Medulla oblongata (tissue), 1 donor: ENCODE measurements around the gene PEX11G.
"Not testable (repeated sequence)": the region's sequence is repeated elsewhere in the genome, so short reads cannot be mapped to it uniquely, and the experiment has no call there.

Experiments used
- DNase-seq: peaks from one replicate; pipeline ENCODE4 v3.0.0-alpha.2; 2015; ENCODE audit errors: extremely low spot score

The PEX11G gene

DNA sequence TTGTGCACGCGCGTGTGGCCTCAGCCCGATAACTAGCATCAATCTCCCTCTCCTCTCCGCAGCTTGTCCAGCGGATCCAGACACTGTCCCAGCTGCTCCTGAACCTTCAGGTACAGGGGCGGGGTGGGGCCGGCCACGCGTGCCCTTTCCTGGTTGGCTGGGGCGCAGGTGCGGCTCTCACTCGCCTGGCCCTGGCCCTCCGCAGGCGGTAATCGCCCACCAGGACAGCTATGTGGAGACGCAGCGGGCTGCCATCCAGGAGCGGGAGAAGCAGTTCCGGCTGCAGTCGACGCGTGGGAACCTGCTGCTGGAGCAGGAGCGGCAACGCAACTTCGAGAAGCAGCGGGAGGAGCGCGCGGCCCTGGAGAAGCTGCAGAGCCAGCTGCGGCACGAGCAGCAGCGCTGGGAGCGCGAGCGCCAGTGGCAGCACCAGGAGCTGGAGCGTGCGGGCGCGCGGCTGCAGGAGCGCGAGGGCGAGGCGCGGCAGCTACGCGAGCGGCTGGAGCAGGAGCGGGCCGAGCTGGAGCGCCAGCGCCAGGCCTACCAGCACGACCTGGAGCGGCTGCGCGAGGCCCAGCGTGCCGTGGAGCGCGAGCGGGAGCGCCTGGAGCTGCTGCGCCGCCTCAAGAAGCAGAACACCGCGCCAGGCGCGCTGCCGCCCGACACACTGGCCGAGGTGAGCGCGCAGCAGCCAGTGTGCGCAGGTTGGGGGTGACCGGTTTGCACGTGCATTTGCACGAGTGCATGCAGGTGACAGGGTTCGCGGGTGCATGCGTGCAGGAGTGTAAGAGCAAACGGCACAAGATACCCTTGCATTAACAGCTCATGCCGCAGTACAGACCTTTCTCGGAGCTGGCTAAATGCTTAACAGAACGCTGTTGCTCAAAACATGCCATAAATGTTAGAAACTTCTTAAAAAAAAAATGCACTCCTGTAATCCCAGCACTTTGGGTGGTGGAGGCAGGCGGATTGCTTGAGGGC is 21.5 kb downstream of the PEX11G start:
- DNase-seq, result no peak

DNA sequence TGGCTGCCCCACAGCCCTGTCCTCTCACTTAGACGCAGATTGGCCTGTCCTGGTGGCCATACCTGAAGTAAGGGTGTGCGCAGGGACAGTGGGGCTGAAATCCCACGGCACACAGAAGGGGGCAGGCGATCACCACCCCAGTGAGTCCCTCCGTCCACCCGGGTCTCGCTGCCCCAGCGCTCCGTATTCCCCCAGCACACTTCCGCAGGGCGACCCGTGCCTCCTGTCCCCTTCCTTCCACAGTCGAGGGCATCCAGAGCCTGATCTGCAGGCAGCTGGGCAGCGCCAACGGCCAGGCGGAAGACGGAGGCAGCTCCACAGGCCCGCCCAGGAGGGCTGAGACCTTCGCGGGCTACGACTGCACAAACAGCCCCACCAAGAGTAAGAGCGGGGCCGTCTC is 25.3 kb downstream of the PEX11G start:
- no peak for DNase-seq

DNA sequence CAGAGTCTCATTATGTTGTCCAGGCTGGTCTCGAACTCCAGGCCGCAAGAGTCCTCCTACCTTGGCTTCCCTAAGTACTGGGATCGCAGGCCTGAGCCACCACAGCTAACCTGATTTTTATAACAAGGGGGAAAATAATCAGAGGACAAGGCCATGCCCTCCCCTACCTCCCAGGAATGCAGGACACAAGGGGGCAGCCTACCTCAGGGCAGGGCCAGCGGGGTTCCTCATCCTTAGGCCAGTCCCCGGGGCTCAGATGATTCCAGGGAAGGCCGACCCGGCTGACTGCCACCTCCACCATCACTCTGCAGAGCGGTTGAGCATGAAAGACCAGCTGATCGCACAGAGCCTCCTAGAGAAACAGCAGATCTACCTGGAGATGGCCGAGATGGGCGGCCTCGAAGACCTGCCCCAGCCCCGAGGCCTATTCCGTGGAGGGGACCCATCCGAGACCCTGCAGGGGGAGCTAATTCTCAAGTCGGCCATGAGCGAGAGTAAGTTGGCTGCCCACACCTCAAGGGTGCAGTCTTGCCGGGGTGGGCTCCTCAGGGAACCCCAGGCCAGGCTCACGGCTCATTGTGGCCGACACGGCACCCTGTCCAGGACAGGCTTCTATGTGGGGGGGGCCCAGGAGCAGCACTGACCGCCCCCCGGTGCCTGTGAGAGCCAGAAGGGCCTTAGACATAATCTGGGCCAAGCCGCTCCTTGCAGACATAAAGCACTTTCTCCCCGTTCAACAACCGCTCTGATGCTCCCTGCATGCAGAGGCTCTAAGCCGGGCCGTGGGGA is 26.8 kb downstream of the PEX11G start:
- DNase-seq, result no peak

DNA sequence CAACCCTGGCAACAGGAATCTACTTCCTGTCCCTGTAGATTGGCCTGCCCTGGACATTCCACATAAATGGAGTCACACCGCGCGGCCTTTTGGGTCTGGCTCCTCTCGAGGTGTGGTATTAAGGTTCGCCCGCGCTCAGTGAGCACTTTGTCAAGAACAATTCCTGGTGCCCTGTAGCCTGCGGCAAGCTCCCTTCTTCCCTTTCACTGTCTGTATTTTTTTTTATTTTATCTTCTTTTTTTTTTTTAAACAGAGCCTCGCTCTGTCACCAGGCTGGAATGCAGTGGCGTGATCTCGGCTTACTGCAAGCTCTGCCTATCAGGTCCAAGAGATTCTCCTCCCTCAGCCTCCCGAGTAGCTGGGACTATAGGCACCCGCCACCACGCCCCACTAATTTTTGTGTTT is 28.3 kb downstream of the PEX11G start:
- no peak for DNase-seq

DNA sequence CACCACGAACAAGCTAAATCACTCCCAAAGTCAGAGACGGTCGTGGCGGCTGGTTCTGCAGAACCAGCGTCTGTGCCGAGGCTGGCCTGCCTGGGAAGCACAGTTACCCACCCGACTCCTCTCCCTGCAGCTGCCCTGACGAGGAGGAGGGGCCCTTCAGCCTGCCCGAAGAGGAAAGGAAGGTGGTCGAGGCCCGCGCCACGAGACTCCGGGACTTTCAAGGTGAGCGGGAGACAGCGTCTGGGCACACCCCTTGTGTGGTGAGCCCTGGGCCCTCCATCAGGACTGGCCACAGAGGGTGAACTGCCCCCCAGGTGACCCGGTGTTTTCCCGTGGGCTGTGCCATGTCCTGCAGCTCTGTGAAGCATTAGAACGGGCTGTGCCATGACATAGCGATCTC is 29.1 kb downstream of the PEX11G start:
- DNase-seq, result no peak

DNA sequence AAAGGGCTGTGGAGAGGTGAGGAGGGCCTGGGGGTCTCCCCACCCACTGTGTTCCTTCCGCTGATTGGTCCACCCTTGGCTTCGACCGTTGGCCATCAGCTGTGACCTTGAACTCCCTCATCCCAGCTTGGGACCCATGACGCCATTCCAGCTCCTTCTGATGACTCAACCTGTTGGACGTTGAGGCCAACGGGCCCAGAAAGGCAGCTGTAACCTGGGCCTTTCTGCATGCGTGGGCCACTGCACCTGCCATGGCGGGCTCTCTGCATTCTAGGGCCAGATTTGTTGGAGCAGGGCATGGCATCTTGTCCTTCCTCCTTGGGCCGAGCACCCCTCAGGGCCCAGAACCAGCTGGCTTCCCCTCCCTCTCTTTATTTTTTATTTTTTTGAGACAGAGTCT is 30.2 kb downstream of the PEX11G start:
- DNase-seq, result no peak

DNA sequence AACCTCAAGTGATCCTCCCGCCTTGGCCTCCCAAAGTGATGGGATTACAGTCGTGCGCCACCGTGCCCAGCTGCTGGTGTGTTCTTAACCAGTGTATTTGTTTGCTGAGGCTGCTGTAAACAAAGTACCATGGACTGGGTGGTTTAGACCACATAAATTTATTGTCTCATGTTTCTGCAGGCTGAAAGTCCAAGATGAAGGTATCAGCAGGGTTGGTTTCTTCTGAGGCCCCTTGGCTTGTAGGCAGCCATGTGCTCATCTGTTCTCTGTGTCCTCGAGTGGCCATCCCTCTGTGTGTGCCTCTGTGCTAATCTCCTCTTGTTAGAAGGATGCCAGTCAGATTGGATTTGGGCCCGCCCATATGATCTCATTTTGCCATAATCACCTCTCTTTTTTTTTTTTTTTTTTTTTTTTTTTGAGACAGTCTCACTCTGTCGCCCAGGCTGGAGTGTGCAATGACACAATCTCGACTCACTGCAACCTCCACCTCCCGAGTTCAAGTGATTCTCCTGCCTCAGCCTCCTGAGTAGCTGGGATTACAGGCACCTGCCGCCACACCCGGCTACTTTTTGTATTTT is 31.8 kb downstream of the PEX11G start:
- no peak for DNase-seq

DNA sequence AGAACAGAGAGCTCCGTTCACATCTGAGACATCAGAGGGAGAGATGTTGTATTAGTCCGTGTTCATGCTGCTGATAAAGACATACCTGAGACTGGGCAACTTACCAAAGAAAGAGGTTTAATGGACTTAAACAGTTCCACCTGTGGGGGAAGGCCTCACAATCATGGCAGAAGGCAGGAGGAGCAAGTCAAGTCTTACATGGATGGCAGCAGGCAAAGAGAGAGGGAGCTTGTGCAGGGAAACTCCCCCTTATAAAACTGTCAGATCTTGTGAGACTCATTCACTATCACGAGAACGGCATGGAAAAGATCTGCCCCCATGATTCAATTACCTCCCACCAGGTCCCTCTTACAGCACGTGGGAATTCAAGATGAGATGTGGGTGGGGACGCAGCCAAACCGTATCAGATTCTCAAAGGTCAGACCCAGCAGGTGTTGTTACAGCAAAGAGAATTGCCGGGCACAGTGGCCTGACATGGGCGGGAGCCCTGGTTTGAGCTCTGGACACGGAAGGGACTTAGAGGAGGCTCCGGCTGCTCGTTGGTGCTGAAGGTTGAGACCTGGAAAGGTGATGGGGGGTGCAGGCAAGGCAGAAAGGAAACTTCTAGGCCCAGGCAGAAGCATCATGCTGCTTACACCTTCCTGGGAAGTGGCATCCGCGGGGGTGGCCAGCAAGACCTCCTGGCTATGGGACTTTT is 33.1 kb downstream of the PEX11G start:
- no peak for DNase-seq

DNA sequence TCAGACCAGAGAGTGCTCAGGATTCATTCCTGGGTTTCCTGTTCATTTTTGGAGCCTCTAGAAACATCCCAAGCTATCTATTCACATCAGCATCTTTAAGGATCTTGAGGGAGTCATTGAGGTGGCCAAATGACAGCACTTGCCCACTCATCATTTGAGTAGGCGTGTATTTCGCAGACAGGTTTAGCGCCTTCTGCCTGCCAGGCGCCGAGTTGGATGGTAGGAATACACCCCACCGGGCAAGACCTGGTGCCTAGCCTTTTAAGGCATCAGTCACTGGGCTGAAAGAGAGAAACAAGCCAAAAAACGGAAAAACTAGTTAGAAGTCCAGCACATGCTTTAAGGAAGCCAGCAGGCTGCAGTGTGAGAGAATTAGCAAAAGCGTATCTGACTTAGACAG is 33.8 kb downstream of the PEX11G start:
- DNase-seq, result no peak

DNA sequence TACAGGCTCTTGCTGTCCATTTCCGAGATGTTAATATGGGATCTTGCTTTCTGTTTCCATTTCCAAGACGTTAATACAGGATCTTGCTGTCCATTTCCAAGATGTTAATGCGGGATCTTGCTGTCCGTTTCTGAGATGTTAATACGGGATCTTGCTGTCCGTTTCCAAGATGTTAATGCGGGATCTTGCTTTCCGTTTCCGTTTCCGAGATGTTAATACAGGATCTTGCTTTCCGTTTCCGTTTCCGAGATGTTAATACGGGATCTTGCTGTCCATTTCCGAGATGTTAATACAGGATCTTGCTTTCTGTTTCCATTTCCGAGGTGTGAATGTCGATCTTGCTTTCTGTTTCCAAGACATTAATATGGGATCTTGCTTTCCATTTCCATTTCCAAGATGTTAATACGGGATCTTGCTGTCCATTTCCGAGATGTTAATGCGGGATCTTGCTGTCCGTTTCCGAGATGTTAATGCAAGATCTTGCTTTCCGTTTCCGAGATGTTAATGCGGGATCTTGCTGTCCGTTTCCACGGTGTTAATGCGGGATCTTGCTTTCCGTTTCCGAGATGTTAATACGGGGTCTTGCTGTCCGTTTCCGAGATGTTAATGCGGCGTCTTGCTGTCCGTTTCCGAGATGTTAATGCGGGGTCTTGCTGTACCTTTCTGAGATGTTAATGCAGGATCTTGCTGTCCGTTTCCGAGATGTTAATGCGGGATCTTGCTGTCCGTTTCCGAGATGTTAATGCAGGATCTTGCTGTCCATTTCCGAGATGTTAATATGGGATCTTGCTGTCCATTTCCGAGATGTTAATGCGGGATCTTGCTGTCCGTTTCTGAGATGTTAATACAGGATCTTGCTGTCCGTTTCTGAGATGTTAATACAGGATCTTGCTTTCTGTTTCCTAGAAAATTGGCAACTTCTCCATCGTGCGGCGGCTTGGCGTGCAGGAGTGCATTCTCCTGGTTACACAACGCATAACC is 38.3 kb downstream of the PEX11G start:
- peak; percentile 75 for DNase-seq

DNA sequence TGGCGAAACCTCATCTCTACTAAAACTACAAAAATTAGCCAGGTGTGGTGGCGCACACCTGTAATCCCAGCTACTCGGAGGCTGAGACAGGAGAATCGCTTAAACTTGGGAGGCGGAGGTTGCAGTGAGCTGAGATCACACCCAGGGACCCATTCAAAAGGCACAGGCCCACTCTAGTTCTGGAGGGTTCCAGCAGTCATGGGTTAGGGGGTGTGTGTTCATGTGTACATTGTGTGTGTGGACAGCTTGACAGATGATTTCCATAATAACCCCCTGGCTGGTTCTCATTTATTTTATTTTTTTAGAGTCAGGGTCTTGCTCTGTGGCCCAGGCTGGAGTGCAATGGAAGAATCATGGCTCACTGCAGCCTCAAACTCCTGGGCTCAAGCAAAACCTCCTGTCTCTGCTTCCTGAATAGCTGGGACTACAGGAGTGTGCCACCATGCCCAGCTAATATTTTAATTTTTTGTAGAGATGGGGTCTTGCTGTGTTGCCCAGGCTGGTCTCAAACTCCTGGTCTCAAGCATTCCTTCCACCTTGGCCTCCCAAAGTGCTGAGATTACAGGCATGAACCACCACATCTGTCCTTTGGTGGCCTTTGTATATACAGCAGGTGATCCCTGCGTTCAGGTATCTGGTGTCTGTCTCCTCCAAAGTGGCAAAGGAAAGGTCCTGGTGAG is 39.3 kb downstream of the PEX11G start:
- not testable (repeated sequence) for DNase-seq

DNA sequence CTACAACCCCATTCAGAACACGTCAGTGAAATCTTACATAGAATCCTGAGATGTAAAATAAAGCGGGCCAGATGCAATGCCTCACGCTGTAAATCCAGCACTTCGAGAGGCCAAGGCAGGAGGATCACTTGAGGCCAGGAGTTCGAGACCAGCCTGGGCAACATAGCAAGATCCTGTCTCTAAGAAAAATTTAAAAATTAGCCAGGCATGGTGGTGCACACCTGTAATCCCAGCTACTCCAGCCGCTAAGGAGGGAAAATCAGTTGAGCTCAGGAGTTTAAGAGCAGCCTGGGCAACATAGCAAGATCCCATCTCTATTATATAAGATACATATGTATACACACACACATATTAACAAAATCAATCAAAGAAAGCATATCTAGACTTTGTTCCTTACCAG is 41.2 kb downstream of the PEX11G start:
- no peak for DNase-seq

DNA sequence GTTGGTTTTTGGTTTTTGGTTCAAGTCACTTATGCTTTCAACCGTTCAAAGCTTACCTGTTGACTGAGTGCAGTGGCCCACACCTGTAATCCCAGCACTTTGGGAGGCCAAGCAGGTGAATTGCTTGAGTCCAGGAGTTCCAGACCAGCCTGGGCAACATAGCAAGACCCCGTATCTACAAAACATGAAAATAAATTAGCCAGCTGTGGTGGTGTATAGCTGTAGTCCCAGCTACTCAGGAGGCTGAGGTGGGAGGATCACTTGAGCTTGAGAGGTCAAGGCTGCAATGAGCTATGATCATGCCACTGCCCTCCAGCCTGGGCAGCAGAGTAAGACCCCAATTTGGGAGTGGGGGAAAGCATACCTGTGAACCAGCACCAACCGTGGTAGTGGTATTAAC is 43.7 kb downstream of the PEX11G start:
- DNase-seq, result no peak

DNA sequence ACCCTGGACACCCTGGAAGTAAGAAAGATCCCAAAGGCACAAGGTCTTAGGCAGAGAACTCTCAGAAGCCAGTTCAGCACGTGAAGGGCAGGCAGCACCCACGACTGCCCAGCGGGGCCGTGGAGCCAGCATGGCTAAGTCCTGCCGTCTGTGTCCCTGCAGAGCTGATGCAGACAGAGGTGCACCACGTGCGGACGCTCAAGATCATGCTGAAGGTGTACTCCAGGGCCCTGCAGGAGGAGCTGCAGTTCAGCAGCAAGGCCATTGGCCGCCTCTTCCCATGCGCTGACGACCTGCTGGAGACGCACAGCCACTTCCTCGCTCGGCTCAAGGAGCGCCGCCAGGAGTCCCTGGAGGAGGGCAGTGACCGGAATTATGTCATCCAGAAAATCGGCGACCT is 44.8 kb downstream of the PEX11G start:
- DNase-seq, result no peak

DNA sequence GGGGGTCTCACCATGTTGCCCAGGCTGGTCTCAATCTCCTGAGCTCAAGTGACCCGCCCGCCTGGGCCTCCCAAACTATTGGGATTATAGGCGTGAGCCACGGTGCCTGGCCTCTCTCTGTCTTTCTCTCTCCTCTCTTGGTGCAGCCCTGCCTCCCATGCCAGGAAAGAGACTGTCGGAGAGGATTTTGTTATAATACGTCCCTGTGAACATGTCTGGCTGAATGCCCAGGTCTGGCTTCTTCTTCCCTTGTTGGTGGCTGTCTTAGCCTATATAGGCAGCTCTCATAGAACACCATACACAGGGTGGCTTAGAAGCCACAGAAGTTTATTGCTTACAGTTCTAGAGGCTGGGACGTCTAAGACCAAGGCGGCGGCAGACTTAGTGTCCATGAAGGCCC is 46.4 kb downstream of the PEX11G start:
- DNase-seq, result peak; percentile 14

DNA sequence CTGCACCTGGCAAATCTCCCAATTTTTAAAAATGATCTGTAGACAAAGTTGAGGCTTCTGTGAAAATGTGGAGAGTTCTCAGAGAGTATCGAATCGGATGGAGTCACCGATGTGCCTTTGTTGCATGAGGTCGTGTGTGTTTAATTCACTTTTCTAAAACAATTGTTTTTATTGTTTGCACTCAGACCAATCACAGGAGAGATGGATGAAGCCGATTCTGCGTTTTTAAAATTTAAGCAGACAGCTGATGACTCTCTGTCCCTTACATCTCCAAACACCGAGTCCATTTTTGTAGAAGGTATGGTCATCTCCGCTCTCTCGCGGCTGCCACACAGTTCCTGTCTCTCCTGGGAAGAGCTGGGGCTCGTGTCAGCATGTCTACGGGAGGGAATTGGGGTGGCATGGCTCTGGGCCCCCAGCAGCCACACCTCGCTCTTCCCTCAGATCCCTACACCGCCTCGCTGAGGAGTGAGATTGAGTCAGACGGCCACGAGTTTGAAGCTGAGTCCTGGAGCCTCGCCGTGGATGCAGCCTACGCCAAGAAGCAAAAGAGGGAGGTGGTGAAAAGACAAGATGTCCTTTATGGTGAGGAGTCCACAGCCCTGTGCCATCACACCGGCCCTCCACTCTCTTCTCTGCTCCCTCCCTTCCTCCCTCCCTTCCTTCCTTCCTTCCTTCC is 47.2 kb downstream of the PEX11G start:
- peak; percentile 14 for DNase-seq

DNA sequence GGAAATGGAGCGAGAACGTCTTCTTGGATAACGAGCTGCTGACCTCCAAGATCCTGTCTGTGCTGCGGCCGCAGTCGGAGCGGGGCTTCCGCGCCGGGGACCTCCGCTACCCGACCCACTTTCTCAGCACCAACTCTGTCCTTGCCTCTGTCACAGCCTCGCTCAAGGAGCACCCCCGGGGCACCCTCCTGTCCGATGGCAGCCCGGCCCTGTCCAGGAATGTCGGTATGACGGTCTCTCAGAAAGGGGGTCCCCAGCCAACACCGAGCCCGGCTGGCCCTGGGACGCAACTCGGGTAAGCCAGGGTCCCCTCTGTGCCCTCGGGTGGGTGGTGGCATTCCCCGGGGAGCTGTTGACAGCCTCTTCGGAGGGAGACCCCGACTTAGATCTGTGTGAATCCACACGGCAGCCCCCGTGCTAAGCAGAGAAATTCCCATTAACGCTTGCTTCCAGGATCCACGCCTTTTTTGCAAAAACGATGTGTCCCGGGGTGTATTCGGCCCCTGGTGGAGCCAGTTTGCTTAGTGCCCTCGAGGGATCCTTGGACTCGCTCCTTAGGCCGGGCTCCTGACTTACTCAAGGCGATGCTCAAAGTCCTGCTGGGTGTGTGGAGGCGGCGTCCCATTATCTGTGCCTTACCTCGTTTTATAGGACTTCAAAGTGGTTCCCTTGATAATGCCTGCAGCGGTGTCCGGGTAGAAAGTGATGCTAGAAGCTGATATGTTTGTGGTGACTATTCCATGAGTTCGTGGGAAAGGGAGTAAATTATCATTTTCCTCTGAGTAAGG is 48.5 kb downstream of the PEX11G start:
- DNase-seq, result no peak

DNA sequence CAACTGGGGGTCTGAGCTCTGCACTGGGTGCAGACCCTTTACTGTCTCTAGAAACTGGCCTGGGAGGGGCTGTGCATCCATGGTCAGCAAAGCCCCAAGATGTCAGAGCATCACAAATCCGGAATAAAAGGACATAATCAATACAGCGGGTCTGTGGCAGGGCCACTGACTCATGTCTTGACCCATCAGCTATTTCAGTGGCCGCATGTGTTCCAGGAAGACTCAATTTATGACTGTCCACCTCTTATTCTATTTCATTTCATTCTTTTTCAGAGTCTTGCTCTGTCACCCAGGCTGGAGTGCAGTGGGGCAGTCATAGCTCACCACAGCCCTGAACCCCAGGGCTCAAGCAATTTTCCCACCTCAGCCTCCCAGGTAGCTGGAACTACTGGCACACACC is 53.2 kb downstream of the PEX11G start:
- no peak for DNase-seq

DNA sequence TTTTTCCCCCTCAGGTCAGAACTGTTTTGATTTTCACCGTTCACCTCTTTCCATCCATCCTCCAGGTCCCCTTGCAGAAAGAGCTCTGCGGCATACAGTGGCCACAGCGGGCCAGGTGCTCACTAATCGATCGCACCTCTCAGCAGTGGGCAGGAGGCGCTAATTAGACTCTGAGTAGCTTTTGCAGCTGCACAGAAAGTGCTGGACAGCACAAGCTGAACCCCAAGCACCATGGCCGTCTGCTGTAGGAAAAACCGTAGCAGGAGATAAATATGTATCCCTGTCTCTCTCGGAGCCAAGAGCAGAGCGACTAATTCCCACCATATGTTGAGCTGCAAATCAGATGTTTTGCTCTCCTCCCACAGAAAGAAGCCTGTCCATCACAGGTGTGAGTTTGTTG is 54.4 kb downstream of the PEX11G start:
- DNase-seq, result no peak
